ENCODE data around the gene NFATC1.

The NFATC1 gene

DNA sequence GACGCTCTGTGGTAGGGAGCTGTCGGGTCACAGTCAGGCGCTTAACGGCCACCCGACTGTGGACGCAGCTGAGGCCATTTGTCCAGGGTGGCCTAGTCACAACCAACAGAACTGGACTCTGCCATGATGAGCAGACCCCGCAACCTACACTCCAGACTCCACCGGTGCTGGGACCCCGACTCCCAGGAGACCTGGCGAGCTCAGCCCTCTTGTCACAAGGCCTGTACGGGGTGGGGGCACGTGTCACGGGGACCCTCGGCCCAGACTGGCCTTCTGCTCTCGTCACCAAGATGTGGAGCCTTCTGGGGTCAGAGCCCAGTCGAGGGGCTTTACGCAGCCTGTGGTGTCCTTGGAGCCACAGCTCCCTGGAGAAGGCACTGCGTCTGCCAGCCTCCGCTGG is 22.5 kb downstream of the NFATC1 start:
- TF ChIP-seq, protein P1, sequence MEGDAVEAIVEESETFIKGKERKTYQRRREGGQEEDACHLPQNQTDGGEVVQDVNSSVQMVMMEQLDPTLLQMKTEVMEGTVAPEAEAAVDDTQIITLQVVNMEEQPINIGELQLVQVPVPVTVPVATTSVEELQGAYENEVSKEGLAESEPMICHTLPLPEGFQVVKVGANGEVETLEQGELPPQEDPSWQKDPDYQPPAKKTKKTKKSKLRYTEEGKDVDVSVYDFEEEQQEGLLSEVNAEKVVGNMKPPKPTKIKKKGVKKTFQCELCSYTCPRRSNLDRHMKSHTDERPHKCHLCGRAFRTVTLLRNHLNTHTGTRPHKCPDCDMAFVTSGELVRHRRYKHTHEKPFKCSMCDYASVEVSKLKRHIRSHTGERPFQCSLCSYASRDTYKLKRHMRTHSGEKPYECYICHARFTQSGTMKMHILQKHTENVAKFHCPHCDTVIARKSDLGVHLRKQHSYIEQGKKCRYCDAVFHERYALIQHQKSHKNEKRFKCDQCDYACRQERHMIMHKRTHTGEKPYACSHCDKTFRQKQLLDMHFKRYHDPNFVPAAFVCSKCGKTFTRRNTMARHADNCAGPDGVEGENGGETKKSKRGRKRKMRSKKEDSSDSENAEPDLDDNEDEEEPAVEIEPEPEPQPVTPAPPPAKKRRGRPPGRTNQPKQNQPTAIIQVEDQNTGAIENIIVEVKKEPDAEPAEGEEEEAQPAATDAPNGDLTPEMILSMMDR (IDR thresholded peaks at IDR 0.05; ENCODE audit: control insufficient read depth, extremely low read depth, insufficient read depth) = no peak
- no peak overlapping the region for H3K4me3 ChIP-seq (ENCODE audit: low read depth, low read length)
- DNase-seq (ENCODE audit: low read depth) = no peak

DNA sequence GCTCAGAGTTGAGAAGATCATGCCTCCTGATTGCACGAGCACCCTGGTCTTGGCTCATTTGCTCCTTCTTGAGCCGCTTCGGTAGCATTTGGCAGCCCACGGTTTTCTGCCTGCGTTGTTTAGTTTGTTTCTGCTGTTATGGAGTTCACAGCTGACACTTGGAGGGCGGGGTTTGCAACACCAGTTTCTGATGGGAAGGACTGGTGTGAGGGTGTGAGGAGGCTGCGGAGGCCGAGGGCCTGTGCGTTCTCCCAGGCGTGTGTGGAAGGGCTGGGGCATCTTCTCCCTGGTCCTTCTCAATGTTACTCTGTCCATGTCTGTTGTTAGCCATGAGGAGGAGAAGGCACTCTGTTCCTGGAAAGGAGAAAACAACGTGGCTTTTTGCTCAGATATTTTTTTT is 22.9 kb downstream of the NFATC1 start:
- no peak for DNase-seq (ENCODE audit: low read depth)
- no peak overlapping the region for H3K4me3 ChIP-seq (ENCODE audit: low read depth, low read length)
- TF ChIP-seq, protein P1 (IDR thresholded peaks at IDR 0.05; ENCODE audit: control insufficient read depth, extremely low read depth, insufficient read depth) = no peak

DNA sequence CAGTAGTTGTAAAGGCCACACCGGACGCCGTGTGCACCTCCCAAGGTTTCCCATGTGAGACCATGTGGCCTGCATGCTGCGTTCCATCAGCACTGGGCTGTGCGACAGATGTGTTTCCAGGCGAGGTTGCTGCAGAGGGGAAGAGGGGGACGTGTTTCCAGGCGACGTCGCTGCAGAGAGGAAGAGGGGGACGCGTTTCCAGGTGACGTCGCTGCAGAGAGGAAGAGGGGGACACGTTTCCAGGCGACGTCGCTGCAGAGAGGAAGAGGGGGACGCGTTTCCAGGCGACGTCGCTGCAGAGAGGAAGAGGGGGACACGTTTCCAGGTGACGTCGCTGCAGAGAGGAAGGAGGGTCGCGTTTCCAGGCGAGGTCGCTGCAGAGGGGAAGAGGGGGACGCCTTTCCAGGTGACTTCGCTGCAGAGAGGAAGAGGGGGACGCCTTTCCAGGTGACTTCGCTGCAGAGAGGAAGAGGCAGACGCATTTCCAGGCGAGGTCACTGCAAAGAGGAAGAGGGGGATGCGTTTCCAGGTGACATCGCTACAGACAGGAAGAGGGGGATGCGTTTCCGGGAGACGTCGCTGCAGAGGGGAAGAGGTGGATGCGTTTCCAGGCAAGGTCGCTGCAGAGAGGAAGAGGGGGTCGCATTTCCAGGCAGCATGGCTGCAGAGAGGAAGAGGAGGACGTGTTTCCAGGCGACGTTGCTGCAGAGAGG is 24.5 kb downstream of the NFATC1 start:
- TF ChIP-seq, protein P1 (IDR thresholded peaks at IDR 0.05; ENCODE audit: control insufficient read depth, extremely low read depth, insufficient read depth) = no peak
- H3K4me3 ChIP-seq (ENCODE audit: low read depth, low read length) = no peak overlapping the region
- no peak for DNase-seq (ENCODE audit: low read depth)

DNA sequence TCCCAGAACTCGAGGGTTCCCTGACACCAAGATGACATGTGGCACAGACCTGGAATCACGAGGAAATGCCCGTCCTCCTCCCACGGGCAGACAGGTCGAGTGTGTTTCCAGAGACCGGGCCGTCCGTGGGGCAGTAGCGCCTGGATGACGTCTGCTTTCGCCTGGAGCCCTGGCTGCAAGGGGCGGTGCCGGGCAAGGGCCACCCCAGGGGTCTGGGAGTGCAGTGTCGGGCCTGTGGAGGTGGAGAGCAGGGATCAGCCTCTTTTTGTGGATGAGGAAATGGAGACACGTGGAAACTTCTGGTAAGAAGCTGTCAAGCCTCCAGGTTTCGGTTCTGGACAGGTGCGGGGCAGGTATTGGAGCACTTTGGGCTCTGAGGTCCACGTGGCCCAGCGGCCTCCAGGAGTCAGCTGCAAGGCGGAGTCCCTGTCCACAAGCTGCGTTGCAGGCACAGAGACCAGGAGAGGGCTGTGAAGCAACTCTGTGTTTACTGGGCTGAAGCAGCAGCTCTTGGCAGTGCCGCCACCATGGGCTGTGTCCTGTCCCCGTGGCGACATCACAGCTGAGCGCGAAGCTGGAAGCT is 25.6 kb downstream of the NFATC1 start:
- no peak overlapping the region for H3K4me3 ChIP-seq (ENCODE audit: low read depth, low read length)
- TF ChIP-seq, protein P1 (IDR thresholded peaks at IDR 0.05; ENCODE audit: control insufficient read depth, extremely low read depth, insufficient read depth) = no peak
- no peak for DNase-seq (ENCODE audit: low read depth)

DNA sequence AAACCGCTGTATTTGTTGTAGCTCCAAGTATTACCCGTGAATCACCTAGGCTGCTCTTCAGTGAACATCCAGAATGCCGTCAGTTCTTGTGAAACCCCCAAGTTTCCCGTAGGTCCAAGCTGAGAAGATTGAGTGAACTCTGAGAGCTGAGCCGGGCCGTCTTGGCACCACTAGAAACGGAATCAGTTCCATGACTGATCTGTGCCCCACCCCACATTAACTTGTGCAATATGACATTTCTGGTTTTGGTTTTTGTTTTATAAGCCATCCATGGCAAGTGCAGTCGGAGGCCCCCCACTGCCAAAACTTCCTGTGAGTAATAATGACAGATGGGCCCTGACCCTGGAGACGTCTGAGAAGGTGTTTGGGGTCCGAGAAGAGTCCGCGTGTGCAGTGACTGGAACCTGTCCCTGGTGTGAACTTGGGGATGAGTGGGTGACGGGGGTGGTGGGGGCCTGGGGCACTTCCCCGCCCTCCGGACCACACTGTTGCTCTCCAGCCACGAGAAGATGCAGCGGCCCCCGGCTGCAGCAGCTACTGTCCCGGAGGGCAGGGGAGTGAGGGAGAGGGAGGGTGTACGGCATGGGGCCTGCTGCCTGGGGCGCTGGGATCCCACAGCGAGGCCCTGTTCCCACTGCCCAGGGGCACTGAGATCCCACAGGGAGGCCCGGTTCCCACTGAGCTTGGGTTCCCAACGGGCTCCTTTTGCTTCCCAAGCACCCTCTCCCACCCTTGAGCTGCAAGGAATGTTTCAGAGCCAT is 26.5 kb downstream of the NFATC1 start:
- TF ChIP-seq, protein P1 (IDR thresholded peaks at IDR 0.05; ENCODE audit: control insufficient read depth, extremely low read depth, insufficient read depth) = no peak
- H3K4me3 ChIP-seq (ENCODE audit: low read depth, low read length) = no peak overlapping the region
- no peak for DNase-seq (ENCODE audit: low read depth)

DNA sequence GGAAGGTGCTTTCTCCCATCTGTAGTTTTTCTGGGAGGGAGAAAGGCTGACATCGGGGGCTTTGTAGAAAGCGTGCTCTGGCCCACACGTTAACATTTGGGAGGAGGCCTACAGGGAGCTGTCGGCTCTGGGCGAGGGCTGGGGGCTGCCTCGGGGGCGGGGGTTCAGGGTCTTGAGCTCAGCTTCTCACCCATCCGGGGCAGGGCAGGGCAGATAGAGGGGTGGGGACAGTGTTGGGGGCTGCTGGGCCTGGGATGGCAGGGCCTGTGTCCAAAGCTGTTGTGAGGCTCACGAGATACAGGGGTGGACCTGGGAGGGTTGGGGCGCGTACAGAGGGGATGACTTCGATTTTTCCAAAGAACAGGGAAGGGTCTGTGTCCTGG is 27.0 kb downstream of the NFATC1 start:
- no peak for DNase-seq (ENCODE audit: low read depth)
- no peak overlapping the region for H3K4me3 ChIP-seq (ENCODE audit: low read depth, low read length)
- TF ChIP-seq, protein P1 (IDR thresholded peaks at IDR 0.05; ENCODE audit: control insufficient read depth, extremely low read depth, insufficient read depth) = no peak
